Liver (tissue), 3 donors: Measurements from ENCODE around the gene DUSP1.

Source experiments
- CTCF ChIP-seq: fragments of 150-350 bp; IDR thresholded peaks from 2 replicates; pipeline ENCODE4 v1.5.1; 2017; ENCODE audit warnings: improper control_type of control experiment, low read depth, low read length; ENCODE audit not compliant: missing input control
- EGR1 ChIP-seq, 2 donors: IDR thresholded peaks; 2 replicates each; pipeline ENCODE4 v1.6.1; 2016 to 2018; ENCODE audit warnings: antibody characterized with exemption in 2 of 2, low read depth in 2 of 2
- GABPA ChIP-seq, 2 donors: IDR thresholded peaks in 1 of 2; conservative IDR thresholded peaks in 1 of 2; 2 replicates each; pipeline ENCODE4 v1.6.1; 2016; ENCODE audit warnings: antibody characterized with exemption in 2 of 2, mild to moderate bottlenecking in 1 of 2, moderate library complexity in 1 of 2
- JUND ChIP-seq, 2 donors: IDR thresholded peaks; 2 replicates each; pipeline ENCODE4 v1.6.1; 2016; ENCODE audit warnings: antibody characterized with exemption in 2 of 2
- MAX ChIP-seq: IDR thresholded peaks from 2 replicates; pipeline ENCODE4 v1.6.1; 2016; ENCODE audit warnings: antibody characterized with exemption
- REST ChIP-seq: IDR thresholded peaks from 2 replicates; pipeline ENCODE4 v1.6.1; 2016; ENCODE audit warnings: antibody characterized with exemption, mild to moderate bottlenecking
- SP1 ChIP-seq: IDR thresholded peaks from 2 replicates; pipeline ENCODE4 v1.6.1; 2018; ENCODE audit warnings: antibody characterized with exemption, mild to moderate bottlenecking
- TAF1 ChIP-seq: conservative IDR thresholded peaks from 2 replicates; pipeline ENCODE4 v1.6.1; 2016; ENCODE audit warnings: antibody characterized with exemption, mild to moderate bottlenecking
- donor health status: healthy.
- donor health status: healthy.

- TF ChIP-seq JUND (IDR thresholded peaks at IDR 0.05): no peak
- no peak for TF ChIP-seq SP1
- no peak for TF ChIP-seq CTCF
- TF ChIP-seq REST: no peak
- TF ChIP-seq GABPA (IDR thresholded peaks at IDR 0.05 in 1 of 2, conservative IDR thresholded peaks at IDR 0.05 in 1 of 2): no peak
- TF ChIP-seq TAF1: no peak
- TF ChIP-seq MAX: no peak
- no peak for TF ChIP-seq EGR1 (IDR thresholded peaks at IDR 0.05; ENCODE audit: low read depth in 2 of 2)
Observed at GRCh38 chr5:172725785-172726184, 45.2 kb downstream of the DUSP1 start.
